Measurements from ENCODE around the gene TMPRSS2.

DNA sequence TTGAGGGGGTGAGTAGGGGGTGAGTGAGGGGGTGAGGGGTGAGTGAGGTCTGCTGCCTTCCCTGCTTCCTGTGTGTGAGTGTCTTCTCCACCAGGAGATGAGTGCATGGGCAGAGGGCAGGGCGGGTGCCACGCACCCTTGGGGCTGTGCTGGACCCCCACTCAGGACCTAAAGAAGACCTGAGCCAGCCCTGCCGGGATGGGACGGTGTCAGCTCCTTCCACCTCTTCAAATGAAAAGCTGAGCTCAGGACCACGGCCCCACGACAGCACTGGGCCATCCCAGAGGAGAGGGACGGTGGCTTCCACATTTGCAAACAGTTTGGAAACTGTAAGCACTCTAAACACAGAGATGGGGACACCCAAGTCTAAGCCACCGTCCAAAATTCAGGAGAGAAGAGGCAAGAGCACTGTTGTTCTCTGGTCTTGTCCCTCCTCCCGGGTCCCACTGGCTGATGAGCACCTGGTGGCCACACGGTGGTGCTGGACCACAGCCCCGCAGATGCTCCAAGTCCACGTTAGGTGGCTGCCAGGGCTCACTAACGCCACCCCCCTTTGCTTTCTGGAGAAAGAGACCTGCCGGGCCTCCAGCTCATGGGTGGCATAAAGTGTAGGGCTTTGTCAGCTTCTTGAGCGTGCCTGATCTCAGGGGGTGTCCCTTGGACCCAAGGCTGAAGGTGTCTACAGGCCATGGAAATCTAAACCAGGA is 32.1 kb downstream of the TMPRSS2 start:
- TF ChIP-seq POLR2G (IDR thresholded peaks at IDR 0.05; ENCODE audit: low read depth, low read length) (no peak), HMBOX1 (IDR thresholded peaks at IDR 0.05) (no peak), TCF7L2 (IDR thresholded peaks at IDR 0.05; ENCODE audit: low read depth, low read length) (no peak), KLF16 (IDR thresholded peaks at IDR 0.05) (no peak), MAZ (CRISPR knock-in tag; conservative IDR thresholded peaks at IDR 0.05 in 1 of 2, IDR thresholded peaks at IDR 0.05 in 1 of 2) (no peak), USF1 (CRISPR knock-in tag; IDR thresholded peaks at IDR 0.05) (no peak), FOXM1 (IDR thresholded peaks at IDR 0.05; ENCODE audit: low read depth) (no peak), FOXM1 (CRISPR knock-in tag; IDR thresholded peaks at IDR 0.05; ENCODE audit: low read depth) (no peak)
- TF ChIP-seq, protein P1, sequence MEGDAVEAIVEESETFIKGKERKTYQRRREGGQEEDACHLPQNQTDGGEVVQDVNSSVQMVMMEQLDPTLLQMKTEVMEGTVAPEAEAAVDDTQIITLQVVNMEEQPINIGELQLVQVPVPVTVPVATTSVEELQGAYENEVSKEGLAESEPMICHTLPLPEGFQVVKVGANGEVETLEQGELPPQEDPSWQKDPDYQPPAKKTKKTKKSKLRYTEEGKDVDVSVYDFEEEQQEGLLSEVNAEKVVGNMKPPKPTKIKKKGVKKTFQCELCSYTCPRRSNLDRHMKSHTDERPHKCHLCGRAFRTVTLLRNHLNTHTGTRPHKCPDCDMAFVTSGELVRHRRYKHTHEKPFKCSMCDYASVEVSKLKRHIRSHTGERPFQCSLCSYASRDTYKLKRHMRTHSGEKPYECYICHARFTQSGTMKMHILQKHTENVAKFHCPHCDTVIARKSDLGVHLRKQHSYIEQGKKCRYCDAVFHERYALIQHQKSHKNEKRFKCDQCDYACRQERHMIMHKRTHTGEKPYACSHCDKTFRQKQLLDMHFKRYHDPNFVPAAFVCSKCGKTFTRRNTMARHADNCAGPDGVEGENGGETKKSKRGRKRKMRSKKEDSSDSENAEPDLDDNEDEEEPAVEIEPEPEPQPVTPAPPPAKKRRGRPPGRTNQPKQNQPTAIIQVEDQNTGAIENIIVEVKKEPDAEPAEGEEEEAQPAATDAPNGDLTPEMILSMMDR (IDR thresholded peaks at IDR 0.05 in 2 of 3, conservative IDR thresholded peaks at IDR 0.05 in 1 of 3; ENCODE audit: insufficient read depth in 2 of 3, low read depth in 1 of 3, low read length in 3 of 3): no peak
